CD4-positive, alpha-beta T cell treated with Interferon alpha-2 for 1 hour (primary cell): ENCODE results near the gene BAAT.
"Not testable (repeated sequence)": the region's sequence is repeated elsewhere in the genome, so short reads cannot be mapped to it uniquely, and the experiment has no call there.

Experiments used
- DNase-seq, 2 donors: peaks; one replicate each; pipeline ENCODE4 v3.0.0-alpha.2; 2020 to 2022

The BAAT gene

DNA sequence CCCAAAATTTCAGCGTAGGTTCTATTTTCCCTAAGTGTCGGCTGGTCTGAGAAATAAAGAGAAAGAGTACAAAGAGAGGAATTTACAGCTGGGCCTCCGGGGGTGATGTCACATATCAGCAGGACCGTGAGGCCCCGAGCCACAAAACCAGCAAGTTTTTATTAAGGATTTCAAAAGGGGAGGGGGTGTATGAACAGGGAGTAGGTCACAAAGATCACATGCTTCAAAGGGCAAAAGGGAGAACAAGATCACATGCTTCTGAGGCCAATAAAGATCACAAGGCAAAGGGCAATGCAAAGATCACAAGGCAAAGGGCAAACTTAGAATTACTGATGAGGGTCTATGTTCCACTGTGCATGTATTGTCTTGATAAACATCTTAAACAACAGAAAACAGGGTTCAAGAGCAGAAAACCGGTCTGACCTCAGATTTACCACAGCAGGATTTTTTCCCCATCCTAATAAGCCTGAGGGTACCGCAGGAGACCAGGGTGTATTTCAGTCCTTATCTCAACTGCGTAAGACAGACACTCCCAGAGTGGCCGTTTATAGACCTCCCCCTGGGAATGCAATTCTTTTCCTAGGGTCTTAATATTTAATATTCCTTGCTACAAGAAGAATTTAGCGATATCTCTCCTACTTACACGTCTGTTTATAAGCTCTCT is at the start of gene BAAT:
Gene BAAT, minus strand, starts transcription at position 134 of the 664 bp plus-strand sequence. CDS start 13,602 bp downstream, outside the sequence.
- DNase-seq: not testable (repeated sequence)

DNA sequence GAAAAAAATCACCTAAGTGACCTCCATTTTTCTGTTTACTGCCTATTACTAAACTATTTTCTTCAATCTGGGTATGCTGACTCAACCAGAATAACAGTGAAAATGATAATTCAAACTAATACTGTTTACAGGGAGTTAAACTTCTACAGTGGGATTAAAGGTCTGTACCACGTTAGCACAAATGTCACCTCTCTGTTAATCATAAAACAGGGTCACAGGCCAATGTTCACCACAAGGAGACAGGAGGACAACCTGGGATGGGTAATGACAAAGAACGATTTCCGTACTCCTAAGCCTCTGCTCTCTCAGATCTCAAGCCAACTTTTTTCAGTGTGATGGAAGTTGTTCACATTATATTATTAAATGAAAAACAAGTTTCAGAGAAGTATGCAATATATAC is 48.4 kb upstream of the BAAT start:
- DNase-seq: no peak

DNA sequence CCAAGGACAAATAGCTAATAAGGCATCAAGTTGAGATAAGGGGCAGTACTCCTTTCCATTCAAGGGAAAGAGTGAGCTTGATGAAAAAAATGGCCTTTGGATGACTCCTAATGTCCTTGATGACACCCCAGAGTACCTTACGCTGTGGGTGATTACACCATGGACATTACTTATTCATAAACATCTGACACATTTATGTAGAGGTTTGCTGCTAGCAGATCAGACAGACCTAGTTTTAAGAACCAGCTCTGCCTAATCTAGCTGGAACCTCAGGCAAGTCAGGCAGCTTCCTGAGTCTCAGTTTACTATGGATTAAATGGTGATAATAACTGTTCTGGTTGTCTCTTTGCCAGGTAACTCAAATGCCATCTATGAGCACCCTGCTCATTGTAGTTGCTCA is 47.9 kb upstream of the BAAT start:
- no peak for DNase-seq

DNA sequence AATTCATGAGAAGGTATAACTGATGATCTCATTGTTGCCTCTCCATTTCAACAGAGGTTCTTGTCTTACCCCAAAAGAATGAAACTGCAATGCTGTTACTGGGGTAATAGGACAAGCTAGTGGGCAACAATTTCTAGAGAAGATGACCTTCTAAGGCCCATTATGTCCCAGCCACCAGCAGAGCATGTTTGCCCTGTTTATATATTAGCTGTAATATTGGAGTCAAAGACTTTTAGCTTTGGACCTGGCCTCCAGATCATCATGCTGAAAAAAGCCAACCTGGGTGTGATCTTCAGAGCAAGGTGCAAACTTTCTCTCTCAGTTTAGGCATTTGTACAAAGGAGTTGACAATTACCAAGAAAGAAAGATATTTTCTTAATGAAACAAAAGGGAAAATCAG is 47.4 kb upstream of the BAAT start:
- no peak for DNase-seq

DNA sequence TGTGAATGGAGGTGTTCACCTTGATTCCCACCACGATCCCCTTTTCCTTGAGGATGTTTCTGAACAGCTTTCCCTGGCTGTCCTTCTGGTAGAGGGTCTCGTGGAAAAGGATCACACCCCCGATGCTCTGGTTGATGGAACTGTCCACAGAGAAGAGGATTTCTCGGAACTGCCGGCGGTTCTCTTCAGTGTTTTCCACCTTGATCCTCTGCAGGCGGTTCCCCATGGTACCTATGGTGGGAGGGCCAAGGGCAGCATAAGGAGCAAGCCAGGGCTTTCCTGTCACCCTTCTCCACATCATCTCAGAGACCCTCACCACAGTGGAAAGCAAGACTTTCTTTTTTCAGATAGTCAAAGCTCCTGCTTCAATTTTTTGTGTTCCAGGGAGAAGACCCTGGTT is 44.9 kb upstream of the BAAT start:
- no peak for DNase-seq

DNA sequence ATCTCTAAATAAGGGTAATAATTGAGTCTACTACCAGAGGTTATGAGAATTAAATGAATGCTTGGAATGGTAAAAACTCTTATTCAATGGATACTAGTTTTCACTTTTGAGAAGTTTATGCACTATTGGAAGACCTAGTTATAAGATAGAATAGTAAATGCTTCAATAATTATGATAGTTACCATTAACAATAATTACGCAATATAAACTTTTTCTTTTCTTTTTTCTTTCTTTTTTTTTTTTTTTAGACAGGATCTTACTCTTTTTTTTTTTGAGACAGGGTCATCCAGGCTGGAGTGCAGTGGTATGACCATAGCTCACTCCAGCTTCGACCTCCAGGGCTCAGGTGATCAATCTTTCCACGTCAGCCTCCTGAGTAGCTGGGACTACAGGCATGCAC is 44.1 kb upstream of the BAAT start:
- DNase-seq: no peak

DNA sequence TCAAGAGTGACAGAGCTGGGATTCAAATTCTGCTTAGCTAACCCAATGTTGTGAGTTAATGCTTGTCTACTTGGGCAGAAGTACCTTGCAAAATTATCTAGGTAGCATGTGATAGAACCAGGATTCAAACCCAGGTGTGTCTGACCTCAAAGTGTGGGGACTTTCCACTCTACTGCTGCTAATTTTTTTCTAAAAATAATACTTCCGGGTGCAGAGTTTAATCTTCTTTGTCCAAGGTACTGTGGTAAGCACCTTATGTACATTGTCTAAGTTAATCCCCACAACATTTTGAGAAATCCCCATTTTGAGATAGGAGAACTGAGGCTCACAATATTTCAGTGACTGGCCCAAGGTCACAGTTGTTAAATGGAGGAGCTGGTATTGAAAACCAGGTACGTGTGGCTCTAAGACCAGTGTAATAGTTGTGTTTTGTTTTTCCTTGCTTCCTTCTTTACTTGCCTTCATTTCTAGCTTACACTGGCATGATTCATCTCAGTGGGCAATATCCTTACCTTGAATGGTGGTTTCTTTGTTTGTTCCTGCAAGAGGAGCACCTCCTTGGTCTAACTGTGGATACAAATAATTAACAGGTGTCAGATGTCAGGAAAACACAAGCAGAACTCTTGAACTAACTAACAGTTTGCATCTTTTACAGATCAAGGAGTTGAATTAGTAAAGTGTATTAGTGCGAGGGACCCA is 43.3 kb upstream of the BAAT start:
- DNase-seq: no peak

DNA sequence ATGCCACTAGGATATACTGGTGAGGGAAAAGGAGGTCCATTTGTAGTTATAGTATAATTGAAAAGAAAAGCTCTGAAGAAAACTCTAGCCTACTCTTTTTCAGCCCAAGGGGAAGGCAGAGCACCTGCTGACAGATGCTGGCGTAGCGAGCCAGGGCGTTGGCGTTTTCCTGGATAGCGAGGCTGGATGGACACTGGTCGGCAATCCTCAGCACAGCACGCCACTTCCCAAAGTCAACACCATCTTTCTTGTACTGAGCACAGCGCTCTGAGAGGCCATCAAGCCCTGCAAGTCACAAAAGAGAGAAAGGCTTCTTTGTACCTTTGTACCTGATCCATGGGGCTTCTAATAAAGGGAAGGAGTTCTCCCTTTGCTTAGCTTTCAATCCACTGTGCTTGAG is 42.6 kb upstream of the BAAT start:
- DNase-seq: no peak

DNA sequence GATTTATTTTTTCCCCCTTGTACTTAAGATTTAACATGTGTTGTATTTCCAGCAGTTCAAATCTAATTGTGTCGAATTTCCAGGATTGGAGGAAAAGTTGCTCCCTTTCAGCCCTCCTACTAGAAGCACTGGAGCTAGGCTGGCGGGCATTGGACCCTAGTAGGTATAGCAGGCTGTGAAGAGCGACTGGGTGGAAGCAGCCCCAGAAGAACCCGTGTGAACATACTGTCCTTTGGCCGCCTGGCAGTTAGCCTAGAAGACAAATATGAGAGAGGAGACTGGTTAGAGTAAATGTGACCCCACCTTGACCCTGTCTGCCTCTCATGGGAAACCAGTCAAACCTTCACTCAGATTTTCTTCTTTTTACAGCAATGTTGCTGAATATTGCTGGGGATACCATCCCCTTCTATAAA is 36.9 kb upstream of the BAAT start:
- no peak for DNase-seq

DNA sequence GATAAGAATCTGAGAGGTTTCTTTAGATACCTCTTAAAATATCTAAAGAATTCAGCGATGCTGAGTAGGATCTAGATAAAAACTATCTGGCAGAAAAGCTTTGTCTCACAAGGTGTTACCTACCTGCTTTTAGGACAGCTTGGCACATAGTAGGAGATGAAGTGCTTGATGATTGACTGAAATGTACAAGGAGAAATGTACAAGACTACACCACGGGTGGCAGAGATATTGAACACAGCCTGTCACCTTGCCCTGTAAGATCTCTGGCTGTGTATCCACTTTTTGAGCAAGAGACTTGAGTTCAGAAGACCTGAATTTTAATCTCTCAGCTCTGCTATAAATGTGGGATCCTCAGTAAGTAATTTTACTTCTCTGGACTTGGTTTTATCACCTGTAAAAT is 35.1 kb upstream of the BAAT start:
- no peak for DNase-seq

DNA sequence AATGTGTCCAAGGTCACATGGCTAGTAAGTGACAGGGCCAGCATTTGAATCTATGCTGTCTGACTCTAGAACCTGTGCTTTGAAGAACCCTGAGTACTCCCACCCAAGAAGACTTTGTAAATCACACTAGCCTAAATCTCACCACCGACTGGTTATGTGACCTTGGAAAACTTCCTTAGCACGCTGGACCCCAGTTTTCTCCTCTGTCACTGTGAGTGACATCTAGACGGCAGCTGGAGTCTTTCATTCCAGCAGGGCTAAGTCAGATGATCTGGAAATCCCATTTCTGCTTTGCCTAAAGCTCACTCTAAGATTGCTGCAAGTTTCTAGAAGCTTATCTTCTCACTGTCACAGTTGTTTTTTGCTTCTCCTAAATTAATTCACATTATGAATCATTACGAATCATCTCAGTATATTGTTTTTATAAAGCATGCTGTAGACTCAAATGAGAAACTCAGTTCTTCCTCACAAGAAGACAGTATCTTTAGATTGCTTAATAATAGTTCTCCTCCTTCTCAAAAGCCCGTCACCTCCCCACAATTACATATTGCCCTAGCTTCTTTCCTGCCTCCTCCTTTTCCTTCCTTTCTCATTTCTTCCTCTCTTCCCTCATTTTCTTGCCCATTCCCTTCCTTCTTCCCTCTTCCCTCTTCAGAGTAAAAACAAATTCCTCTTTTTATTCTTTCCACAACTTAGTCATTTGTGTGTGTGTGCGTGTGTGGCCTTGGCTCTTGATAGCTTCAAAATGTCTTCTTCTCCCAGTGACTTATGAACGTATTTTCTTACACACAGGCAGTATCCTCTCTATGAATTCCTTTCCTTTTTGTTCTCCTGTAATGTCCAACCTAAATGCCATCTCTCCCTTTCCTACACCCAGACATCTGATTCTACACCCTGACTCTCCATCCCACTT is 34.0 kb upstream of the BAAT start:
- no peak for DNase-seq

DNA sequence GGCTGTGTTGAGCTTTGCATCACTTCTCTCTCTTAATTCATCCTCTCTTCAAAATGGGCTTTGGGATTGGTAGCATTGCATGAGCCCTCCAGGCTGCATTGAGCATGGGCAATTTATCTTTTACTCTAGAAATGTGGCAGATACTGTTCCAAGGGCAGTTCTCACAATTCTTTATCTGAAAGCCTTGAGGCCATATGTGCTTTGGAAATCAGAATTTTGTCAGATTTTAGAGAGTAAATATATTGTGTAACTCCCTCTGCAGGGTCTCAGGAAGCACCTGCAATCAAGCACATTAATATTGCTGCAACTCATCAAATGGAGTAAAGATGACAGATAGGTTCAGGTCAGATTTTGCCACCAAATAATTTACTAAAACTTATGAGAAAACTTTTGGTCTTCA is 33.2 kb upstream of the BAAT start:
- no peak for DNase-seq

DNA sequence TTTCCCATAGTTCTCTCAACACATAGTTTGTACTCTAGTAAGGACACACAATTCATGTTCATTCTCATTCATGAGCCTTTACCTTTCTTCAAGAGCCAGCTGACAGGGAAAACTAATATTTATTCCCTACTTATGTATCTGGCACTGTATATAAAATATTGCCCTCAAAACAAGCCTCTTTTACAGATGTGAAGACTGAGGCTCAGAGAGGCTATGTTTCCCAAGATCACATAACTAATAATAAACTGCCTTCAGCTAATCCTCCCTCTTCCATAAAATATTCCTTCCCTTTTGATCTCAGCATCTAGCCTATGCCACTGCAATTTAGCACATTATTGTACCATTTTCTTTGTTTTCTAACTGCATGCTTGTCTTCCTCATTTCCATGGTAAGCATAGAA is 32.6 kb upstream of the BAAT start:
- DNase-seq: no peak

DNA sequence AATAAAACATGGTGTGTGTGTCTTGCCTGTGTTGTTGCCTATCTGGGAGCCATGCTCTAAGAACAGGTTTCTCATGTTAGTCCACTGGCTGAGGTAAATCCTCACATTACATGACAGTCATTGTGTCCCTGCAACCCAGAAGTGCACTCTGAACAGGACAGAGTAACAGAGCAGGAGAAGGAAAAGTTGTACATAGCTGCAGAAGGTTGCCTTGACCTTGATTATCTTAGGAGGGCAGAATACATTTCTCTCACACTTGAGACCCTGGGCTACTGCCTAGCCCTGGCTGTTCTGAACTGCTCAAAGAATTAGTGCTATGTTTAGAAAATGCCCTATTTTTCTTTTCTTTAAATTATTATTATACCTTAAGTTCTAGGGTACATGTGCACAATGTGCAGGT is 30.8 kb upstream of the BAAT start:
- DNase-seq: no peak

DNA sequence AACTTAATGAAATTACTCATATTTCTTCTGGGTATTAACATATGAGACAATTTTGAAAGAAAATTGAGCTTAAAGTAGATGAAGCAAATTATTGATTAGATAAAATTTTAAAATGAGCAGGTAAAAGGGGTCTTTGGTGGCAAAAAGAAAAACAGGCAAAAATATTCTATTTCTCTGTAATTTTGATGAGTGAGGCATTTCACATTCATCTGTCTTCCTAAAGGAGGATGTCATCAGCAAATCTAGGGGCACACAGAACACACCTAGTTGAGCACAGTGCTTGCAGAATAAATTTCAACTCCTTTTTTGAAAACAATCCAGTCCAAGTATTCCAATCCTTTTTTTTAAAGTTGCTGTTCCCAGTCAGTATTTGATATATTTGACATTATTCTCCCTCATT is 30.0 kb upstream of the BAAT start:
- DNase-seq: no peak

DNA sequence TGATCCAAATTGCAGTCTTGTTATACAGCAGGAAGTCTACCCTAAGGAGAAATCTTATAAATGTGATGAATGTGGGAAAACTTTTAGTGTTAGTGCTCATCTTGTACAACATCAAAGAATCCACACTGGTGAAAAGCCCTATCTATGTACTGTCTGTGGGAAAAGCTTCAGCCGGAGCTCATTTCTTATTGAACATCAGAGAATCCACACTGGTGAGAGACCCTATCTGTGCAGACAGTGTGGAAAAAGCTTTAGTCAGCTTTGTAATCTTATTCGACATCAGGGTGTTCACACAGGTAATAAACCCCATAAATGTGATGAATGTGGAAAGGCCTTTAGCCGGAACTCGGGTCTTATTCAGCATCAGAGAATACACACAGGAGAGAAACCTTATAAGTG is 24.3 kb upstream of the BAAT start:
- DNase-seq: no peak

DNA sequence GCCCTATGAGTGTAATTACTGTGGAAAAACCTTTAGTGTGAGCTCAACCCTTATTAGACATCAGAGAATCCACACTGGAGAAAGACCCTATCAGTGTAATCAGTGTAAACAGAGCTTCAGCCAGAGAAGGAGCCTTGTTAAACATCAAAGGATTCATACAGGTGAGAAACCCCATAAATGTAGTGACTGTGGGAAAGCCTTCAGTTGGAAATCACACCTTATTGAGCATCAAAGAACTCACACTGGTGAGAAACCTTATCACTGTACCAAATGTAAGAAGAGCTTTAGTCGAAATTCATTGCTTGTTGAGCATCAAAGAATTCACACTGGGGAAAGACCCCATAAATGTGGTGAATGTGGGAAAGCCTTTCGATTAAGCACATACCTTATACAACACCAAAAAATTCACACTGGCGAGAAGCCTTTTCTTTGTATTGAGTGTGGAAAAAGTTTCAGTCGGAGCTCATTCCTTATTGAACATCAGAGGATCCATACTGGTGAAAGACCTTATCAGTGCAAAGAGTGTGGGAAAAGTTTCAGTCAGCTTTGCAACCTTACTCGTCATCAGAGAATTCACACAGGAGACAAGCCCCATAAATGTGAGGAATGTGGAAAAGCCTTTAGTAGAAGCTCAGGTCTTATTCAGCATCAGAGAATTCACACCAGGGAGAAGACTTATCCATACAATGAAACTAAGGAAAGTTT is 23.7 kb upstream of the BAAT start:
- DNase-seq: no peak

DNA sequence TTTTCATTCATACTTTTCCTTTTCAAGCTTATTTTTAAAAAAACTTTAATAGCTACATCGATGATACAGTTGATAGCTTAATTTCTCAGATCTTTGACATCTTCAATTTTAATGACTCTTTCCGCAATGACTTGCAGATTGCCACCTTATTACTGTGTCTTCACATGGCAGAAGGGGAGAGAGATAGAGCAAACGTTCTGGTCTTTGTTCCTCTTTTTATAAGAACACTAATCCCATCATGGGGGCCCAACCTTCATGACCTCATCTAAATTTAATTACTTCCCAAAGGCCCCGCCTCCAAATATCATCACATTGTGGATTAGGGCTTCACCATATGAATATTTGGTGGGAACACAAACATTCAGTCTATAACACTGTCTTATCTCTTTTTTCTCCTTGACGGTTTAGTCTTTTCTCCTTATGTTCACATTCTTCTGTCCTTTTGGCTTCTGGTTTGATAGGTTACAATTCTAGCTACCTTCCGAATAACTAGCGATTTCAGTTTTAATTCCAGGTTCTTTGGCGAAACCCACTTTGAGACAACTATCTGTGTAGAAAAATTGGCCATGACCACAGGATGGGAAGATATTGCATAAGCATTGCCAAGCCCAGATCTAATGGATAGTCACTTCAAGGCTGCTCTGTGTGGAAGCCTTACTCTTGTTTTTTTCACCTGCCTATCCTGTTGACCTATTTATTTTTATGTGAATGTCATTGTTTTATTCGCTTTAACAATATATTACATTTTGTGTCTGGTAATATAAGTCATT is 18.9 kb upstream of the BAAT start:
- no peak for DNase-seq

DNA sequence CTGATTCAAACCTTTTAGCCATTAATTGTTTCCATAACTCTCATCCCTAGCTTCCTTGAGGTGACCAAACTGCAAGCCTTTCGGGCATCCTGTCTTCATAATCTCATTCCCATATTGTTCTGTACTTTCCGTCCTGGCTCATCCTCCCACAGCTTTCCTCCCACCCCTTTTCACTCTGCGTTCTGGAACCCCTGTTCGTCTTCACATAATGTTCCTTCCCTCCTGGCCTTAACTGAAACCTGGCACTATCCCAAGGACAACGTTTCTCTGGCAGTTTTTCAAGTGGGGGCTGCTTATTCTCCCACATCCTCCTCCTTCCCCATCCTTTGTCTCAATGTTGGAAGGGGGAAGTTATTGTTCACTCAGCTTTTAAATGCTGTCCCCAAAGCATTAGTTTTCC is 15.3 kb upstream of the BAAT start:
- DNase-seq: no peak

DNA sequence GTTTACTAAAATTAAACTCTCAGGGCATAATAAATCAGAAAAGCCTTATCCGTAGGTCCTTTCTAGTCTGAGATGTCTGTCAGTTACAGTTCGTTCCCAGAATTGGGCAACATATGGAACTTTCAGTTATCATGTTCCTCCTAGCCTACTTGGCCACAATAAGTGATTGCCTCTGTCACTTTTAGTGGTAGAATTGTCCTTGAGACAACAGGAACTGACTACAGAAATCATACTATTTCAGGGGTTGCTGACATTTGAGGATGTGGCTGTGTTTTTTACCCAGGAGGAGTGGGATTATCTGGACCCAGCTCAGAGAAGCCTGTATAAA is 14.8 kb upstream of the BAAT start:
- no peak for DNase-seq

DNA sequence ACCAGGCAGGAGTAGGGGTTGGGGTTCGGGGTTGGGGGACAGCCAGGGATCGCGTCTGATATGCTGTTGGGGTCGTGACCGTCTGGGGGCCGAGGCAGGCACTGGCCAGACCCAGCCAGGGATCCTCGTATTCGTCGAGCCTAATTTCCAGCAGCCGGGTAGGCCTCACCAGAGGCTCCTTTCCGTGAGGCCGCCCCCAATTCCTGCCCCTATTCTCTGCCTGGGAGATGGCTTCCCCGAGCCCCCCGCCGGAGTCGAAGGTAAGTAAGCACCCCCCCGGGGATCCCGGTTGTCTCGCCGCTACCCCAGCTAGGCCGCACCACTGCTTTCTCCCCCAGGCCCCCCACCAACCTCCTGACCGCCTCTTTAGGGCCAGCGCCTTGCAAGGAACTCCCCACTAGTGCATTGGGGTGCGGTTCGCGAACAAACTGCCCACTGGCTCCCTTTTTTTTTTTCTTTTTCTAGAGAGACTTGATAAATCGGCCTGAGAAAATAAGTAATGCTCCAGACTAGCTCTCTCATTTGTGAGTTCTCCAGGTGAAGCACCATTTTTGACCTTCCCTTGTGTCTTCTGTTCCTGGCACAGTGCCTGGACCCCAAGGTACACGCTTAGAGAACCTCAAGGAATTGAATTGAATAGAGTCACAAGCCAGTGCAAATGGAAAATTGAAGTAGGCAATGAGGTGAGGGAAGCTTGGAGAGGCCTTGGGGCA is 14.3 kb upstream of the BAAT start:
- no peak for DNase-seq
